ENCODE results near the gene MXD4. TPM values are rescaled to one million over a fixed set of nuclear protein-coding genes. Genes with fewer than 3 reads are reported as not detected.

MXD4 gene
- total RNA-seq, 1 donor, result 36.1 TPM

DNA sequence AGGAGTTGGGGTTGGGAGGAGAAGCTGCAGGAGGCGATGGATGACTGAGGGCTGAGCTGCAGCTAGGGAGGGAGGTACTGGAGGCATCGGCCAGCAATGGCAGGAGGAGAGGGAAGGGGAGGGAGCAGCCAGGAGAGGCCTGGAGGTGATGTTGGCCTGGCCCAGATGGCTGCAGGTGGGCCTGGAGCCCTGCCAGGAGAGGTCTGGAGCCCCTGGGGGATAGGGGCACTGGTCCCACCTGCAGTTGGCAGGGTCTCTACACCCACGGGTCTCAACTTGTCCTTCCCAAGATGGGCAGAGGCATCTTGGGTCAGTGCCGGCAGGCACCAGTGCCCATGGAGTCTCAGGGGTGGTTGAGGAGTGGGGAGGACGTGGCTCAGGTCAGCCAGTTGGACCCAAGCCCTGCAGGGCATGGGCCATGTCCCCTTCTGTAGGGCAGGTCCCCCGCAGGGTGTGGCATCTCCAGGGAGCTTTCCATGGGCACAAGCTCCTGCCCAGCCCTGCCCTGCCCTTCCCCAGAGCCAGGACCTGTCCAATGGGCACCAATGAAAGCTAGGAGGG is 2.7 kb upstream of the MXD4 start:
- Histone ChIP-seq H3K27me3 (ENCODE audit: insufficient read depth, low read length) (no peaks in the 10 kb centered on the region), H3K4me1 (ENCODE audit: insufficient read depth, low read length) (peaks cover 23% of the 10 kb centered on the region), H3K4me3 (ENCODE audit: low read length) (no peak overlapping the region), H3K9me3 (ENCODE audit: low read depth, low read length) (no peaks in the 10 kb centered on the region)

DNA sequence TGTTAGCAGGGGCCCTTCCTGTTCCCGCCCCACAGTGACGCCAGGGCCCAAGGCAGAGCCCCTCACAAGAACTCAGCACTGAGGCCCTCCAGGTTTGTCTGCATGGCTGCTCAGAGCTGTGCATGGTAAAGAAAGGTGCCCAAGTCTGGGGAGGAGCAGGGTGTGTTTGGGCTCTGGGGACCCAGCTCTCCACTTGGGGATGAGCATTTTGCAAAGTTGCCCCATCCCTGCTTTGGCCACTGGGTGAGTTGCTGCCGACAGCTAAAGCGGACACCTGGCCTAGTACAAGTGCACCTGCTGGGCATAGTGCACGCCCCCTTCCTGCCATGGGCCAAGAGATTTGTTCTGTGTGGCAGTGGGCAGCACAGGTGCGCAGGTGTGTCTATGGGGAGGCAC is 2.0 kb upstream of the MXD4 start:
- Histone ChIP-seq H3K9me3 (ENCODE audit: low read depth, low read length) (no peaks in the 10 kb centered on the region), H3K4me3 (ENCODE audit: low read length) (no peak overlapping the region), H3K27me3 (ENCODE audit: insufficient read depth, low read length) (no peaks in the 10 kb centered on the region), H3K4me1 (ENCODE audit: insufficient read depth, low read length) (peaks cover 23% of the 10 kb centered on the region)

DNA sequence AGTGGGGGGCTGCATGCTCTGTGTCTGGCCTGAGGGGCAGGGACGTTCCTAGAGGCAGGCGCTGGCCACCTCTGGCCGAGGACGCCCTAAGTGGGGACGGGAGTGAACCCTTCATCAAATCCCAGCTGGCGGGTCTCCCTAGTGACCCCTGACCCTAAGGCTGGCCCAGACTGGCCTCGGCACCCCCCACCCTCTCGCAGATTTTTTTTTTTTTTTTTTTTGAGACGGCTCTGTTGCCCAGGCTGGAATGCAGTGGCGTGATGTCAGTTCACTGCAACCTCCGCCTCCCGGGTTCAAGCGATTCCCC is 988 bp upstream of the MXD4 start:
- Histone ChIP-seq H3K4me1 (ENCODE audit: insufficient read depth, low read length) (peaks cover 23% of the 10 kb centered on the region), H3K27me3 (ENCODE audit: insufficient read depth, low read length) (no peaks in the 10 kb centered on the region), H3K9me3 (ENCODE audit: low read depth, low read length) (no peaks in the 10 kb centered on the region), H3K4me3 (ENCODE audit: low read length) (peak overlapping the region; percentile 53)

DNA sequence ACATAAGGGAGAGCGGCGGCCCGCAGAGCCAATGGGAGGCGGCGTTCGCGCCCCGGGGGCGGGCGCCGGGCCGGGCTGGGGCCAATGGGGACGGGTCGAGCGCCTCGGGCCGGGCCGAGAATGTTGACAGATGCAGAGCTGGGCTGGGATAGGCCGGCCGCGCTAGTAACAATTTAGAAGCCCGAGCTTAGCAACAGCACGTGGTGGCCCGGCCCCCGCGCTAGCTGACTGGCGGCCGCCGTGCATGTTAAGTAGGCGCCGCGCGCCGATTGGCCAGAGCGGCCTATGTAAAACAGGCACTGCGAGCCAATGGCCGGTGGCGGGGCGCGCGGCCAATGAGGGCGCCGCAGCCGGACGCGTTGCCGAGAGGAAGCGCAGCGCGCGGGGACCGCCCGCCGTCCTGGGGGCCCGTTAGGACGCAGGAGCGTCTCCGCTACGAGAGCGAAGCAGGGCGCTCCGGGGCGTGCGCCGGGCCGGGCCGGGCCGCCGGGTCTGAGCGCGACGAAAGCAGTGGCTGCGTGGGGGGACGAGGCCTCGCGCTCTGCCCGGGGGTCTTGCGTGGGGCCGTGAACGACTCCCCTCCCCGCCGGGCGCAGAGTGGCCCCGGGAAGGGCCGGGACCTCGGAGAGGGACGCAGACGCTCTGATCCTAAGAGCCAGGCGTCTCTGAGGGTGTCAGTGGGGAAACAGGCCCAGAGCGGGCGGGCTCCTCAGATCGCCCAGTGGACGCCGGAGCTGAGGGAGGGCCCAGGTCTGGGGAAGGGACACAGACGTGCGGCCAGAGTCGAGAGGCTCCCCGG is 435 bp upstream of the MXD4 start:
- peaks cover 23% of the 10 kb centered on the region for H3K4me1 ChIP-seq (ENCODE audit: insufficient read depth, low read length)
- H3K27me3 ChIP-seq (ENCODE audit: insufficient read depth, low read length), result no peaks in the 10 kb centered on the region
- H3K9me3 ChIP-seq (ENCODE audit: low read depth, low read length), result no peaks in the 10 kb centered on the region
- H3K4me3 ChIP-seq (ENCODE audit: low read length), result peak overlapping the region; percentile 53

DNA sequence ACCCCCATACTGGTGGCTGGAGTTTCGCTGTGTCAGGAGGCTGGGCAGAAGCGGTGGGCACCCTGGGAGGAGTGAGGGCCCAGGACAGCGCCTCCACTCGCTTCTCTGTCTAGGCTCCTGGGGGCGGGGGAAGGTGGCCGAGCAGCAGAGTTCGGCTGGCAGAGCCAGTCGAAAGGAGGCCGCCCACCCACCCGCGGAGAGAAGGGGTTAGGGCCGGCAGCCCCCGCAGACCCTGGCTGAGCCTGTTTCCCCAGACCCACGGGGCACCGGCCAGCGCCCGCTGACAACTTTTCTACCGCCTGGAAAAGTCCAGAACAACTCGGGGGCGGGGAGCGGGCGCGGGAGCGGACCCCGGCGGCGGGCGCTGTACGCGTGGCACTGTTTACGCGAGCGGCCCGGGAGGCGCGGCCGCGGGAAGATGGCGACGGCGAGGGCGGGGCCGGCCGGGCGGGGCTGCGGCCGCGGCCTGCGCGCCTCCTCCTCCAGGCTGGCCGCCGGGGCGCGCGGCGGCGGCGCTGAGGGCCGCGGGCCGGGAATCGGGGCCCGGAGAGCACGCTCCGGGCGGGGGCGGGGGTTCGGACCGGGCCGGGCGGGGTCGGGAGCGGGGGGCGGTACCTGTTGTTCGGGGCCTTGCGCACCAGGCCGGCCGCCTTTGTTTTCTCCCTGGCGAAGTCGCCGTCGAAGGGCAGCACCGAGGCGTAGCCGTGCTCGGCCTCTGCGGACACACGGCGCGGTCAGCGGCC is 628 bp downstream of the MXD4 start:
- H3K4me3 ChIP-seq (ENCODE audit: low read length), result peak overlapping the region; percentile 61

DNA sequence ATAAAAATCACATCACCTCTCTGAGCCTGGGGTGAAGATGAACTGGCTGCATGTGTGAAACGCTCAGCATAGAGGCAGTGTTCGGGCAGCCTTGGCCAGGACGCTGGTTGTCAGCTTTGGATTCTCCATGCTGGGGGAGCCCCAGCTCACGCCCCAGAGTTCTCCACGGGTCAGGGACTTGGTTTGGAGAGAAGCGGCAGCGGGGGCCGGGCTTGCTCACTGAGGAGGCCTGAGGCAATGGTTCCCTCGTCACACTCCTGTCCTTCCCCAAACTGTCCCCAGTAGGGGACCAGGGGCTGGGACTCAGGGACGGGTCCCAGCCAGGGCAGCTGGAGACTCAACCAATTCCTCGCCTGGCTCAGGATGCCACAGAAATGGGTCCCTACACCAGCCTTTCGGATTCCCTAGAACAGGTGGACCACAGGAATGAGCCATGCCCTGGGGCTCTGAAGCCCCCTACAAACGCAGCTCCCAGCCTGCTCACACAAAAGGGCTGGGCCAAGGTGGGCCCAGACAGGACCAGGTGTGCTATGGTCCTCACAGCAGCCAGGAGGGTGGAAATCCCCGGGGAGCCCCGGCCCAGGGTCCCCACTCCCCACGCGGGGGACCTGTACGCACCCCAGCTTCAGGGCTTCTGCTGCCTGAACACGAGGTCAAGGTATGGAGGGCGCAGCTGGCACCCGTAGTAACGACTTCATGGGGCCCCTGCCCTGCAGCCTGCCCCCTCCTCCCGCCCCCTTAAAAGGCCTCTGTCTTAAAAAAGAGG is 1.4 kb downstream of the MXD4 start:
- no peaks in the 10 kb centered on the region for H3K9me3 ChIP-seq (ENCODE audit: low read depth, low read length)
- H3K27me3 ChIP-seq (ENCODE audit: insufficient read depth, low read length), result no peaks in the 10 kb centered on the region
- H3K4me3 ChIP-seq (ENCODE audit: low read length), result peak overlapping the region; percentile 57
- peaks cover 23% of the 10 kb centered on the region for H3K4me1 ChIP-seq (ENCODE audit: insufficient read depth, low read length)

More for the DNA sequence above, 628 bp downstream of the MXD4 start:
- H3K9me3 ChIP-seq (ENCODE audit: low read depth, low read length), result no peaks in the 10 kb centered on the region
- H3K27me3 ChIP-seq (ENCODE audit: insufficient read depth, low read length), result no peaks in the 10 kb centered on the region
- peaks cover 23% of the 10 kb centered on the region for H3K4me1 ChIP-seq (ENCODE audit: insufficient read depth, low read length)

DNA sequence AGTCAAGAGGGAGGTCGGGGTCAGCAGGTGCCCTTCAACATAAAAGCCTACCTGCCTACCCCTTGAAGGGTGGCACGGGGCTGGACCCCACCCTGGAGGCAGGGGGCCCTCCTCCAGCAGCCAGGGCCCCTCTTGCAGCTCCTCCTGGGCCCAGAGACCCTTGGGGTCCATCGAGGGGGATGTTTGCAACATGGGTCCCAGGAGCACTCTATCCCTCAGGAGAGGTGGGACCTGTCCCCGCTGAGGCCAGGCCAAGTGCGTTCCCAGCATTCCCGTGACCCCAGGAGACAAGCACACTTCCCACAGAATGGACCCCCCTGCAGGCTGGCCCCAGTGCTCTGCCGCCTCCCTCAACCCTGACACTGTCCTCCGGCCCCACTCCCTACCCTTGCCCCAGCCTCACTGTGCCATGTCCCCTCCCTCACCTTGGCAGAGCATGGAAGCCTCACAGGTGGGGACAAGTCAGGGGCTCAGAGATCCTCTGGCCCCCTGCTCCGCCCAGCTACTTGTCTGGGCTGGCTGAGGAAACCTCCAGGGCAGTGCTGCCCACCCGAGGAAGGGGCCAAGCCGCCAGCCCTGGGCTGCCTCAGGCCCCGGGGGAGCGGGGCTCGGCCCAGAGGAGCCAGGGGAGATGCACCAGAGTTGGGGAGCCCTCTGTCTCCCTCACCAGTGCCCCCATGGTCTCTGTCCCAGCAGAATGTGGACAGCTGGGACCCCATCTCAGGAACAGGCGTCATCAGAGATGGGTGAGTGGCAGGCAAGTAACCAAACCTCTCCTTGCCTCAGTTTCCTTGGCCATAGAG is 2.2 kb downstream of the MXD4 start:
- Histone ChIP-seq H3K4me1 (ENCODE audit: insufficient read depth, low read length) (peaks cover 23% of the 10 kb centered on the region), H3K9me3 (ENCODE audit: low read depth, low read length) (no peaks in the 10 kb centered on the region), H3K4me3 (ENCODE audit: low read length) (no peak overlapping the region), H3K27me3 (ENCODE audit: insufficient read depth, low read length) (no peaks in the 10 kb centered on the region)

DNA sequence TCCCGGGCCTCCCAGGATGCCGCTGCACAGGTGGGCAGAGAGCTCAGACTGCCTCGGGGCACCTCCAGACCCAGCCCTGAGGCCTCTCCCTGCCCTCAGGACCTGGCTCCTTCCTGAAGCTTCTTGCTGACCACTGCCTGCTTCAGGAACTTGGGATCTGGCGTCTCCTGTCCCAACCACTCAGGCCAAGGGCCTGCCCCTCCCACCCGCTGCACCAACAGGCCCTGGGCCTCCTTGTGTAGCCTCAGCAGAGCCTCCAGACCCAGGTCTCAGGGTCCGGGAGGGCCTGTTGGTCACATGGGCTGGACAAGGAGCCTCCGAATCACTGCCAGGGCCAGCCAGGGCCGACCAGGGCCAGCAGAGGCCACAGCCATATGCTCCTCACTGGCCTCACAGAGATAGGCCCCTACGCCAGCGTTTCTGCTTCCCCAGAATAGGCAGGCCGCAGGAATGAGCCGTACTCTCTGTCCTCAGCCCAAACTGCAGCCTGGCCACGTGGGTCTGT is 2.8 kb downstream of the MXD4 start:
- H3K27me3 ChIP-seq (ENCODE audit: insufficient read depth, low read length), result no peaks in the 10 kb centered on the region
- no peaks in the 10 kb centered on the region for H3K9me3 ChIP-seq (ENCODE audit: low read depth, low read length)
- H3K4me1 ChIP-seq (ENCODE audit: insufficient read depth, low read length), result peaks cover 23% of the 10 kb centered on the region
- H3K4me3 ChIP-seq (ENCODE audit: low read length), result no peak overlapping the region

DNA sequence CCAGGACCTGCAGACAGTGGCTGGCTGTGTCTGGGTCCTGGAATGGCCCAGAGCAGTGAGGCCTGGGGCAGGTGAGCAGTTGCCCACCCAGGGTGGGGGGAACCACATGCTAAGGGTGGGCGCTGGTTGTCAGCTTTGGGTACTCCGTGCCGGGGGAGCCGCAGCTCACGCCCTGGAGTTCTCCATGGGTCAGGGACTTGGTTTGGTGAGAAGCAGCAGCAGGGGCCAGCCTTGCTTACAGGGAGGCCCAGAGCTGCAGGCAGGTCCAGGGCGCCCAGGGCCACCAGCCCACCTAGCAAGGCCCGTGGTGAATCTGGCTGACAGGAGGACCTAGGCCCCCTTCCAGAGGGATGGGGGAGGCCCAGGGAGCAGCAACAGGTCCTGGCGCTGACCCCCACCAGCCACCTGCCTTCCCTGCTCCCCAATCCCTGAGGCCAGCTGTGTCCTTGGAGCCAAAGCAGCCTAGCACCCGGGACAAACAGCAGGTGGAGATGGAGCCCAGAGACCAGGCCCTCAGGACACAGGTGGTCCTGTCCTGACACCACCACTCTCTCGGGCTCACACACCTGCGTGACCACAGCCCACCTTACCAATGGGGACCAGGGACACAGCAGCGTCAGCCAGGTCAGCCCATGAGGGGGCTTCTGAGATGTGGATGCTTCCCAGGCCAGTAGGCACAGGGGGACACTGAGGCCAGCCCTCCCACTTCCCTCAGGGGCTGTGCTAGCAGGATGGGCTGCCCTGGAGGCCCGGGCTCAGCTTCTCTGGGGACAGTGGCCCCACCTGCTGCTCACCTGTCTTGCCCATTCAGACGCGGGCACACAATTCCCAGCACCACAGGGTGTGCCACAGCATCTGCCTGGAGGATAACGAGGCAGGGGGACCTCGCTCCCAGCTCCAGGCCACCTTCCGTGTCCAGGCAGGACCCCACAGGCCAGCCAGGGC is 3.5 kb downstream of the MXD4 start:
- no peaks in the 10 kb centered on the region for H3K9me3 ChIP-seq (ENCODE audit: low read depth, low read length)
- H3K27me3 ChIP-seq (ENCODE audit: insufficient read depth, low read length), result no peaks in the 10 kb centered on the region
- H3K4me3 ChIP-seq (ENCODE audit: low read length), result no peak overlapping the region
- H3K4me1 ChIP-seq (ENCODE audit: insufficient read depth, low read length), result peaks cover 23% of the 10 kb centered on the region

DNA sequence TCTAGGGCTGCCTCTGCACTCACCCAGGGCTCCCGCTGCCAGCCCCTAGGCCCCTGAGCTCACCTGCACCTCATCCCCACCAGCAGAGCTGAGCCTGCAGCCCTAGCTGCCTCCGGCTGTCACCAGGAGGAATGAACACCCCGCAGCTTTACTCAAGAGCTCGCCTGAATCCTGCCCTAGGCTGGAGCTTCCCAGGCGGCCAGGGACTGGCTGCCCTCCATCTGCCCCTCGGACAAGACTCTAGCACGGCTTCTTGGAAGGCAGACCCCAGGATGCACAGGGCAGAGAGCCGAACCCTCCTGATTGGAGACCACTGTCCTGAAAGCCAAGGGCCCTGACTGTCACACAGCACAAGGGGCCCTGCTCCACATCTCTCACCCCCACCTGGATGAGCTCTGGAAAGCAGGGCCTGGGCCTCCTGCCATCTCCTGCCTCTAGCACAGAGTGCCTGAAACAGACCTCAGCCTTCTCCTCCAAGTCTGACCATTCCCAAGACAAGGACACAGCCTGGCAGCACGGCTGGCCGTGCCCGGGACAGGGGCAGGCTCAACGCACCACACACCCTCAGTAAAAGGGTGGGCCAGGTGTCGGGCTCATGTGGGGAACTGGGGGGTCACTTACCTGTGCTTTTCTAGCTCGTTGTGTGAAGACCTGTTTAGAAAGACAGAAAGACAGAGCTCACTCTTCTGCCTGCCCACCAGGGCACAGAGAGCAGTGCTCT is 4.4 kb downstream of the MXD4 start:
- Histone ChIP-seq H3K27me3 (ENCODE audit: insufficient read depth, low read length) (no peaks in the 10 kb centered on the region), H3K9me3 (ENCODE audit: low read depth, low read length) (no peaks in the 10 kb centered on the region), H3K4me3 (ENCODE audit: low read length) (no peak overlapping the region), H3K4me1 (ENCODE audit: insufficient read depth, low read length) (peaks cover 15% of the 10 kb centered on the region)

DNA sequence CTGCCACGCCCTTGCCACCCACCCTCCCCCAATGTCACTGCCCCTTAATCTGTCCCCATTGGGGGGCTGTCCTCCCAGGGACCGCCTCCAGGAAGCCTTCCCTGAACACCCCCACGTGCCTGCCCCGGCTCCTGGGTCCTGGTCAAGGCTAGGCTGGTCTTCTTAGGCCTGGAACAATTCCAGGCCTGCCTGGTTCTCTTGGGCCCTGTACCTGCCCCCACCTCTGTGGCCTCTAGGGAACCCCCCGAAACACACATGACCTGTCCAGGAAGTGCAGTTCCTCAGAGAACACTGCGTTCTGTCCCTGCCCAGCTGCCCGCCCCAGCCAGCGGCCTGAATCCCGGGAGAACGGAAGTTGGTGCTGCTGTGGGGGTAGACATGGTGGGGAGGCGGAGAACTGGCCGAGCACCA is 5.1 kb downstream of the MXD4 start:
- no peaks in the 10 kb centered on the region for H3K9me3 ChIP-seq (ENCODE audit: low read depth, low read length)
- H3K27me3 ChIP-seq (ENCODE audit: insufficient read depth, low read length), result no peaks in the 10 kb centered on the region
- no peak overlapping the region for H3K4me3 ChIP-seq (ENCODE audit: low read length)
- peaks cover 14% of the 10 kb centered on the region for H3K4me1 ChIP-seq (ENCODE audit: insufficient read depth, low read length)

DNA sequence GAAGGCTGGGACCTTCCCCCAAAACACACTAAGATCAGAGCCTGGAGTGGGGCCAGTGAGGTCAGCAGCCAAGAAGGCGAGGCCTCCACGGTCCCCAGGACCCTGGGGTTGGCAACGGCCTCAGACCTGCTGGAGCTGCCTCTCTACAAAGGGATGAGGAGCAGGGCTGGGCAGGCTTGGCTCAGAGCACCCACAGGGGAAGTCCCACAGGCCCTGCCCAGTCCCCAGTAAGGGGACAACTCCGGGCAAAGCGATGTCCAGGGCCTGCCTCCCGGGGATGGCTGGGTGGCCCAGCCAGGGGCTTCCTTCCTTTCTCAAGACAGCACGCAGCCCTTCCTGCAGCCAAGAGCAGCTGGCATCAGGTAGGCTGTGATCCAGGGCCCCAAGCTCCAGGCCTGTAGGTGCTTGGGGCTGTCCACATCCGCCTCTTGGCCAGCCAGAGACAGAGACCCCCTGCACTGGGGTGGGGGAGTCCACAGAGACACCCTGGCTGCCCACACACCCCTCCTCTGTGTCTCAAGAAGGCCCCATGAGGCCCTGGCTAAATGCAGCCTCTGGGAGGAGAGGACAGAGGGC is 5.7 kb downstream of the MXD4 start:
- Histone ChIP-seq H3K4me3 (ENCODE audit: low read length) (no peak overlapping the region), H3K4me1 (ENCODE audit: insufficient read depth, low read length) (peaks cover 14% of the 10 kb centered on the region), H3K9me3 (ENCODE audit: low read depth, low read length) (no peaks in the 10 kb centered on the region), H3K27me3 (ENCODE audit: insufficient read depth, low read length) (no peaks in the 10 kb centered on the region)
